Activated CD4-positive, alpha-beta T cell treated with anti-CD3 and anti-CD28 coated beads, Interleukin-2, amount 10 ng/mL, durations not matched to agents 24 days and 14 days (primary cell): ENCODE data around the gene IL17REL. TPM values are rescaled to one million over a fixed set of nuclear protein-coding genes. Genes with fewer than 3 reads are reported as not detected.

Source experiments
- DNase-seq: peaks from one replicate; pipeline ENCODE4 v3.0.0; 2022
- H3K27ac Mint-ChIP-seq: one replicate; pipeline ENCODE4 v1.8.0; 2022; ENCODE audit warnings: mild to moderate bottlenecking, mixed read lengths
- H3K27me3 Mint-ChIP-seq: one replicate; pipeline ENCODE4 v1.8.0; 2022; ENCODE audit warnings: mixed read lengths
- H3K36me3 Mint-ChIP-seq: one replicate; pipeline ENCODE4 v1.8.0; 2022; ENCODE audit warnings: low read depth, mild to moderate bottlenecking, mixed read lengths
- H3K4me1 Mint-ChIP-seq: one replicate; pipeline ENCODE4 v1.8.0; 2021; ENCODE audit warnings: mixed read lengths
- H3K4me3 Mint-ChIP-seq: one replicate; pipeline ENCODE4 v1.8.0; 2022; ENCODE audit warnings: mild to moderate bottlenecking, moderate library complexity, mixed read lengths
- H3K9me3 Mint-ChIP-seq: one replicate; pipeline ENCODE4 v1.8.0; 2021; ENCODE audit warnings: mixed read lengths
- intact Hi-C: fragments of 100-400 bp; cut with micrococcal nuclease; formaldehyde crosslinking; loops from one replicate; pipeline ENCODE4 v1.15.1; 2023
- total RNA-seq: library from RNA; stranded (reverse); gene quantifications from 2 replicates; pipeline ENCODE4 v1.2.3, GENCODE V29; 2022

Gene IL17REL
- total RNA-seq, 1 donor from 2014 or later = 0.09 TPM

- DNase-seq = no peak
- Mint-ChIP-seq H3K9me3 (no peaks in the 10 kb centered on the region), H3K27me3 (no peaks in the 10 kb centered on the region), H3K4me3 (no peak overlapping the region), H3K36me3 (no peaks in the 10 kb centered on the region), H3K27ac (no peak overlapping the region), H3K4me1 (peaks cover 9% of the 10 kb centered on the region)
- intact Hi-C loops = no loop called here
Observed at GRCh38 chr22:49955581-49956417, 56.8 kb downstream of the IL17REL start.

- Mint-ChIP-seq H3K4me1 (peaks cover 9% of the 10 kb centered on the region), H3K36me3 (no peaks in the 10 kb centered on the region), H3K9me3 (no peaks in the 10 kb centered on the region), H3K27ac (no peak overlapping the region), H3K27me3 (no peaks in the 10 kb centered on the region), H3K4me3 (no peak overlapping the region)
- no peak for DNase-seq
- intact Hi-C loops = no loop called here
Observed at GRCh38 chr22:49954991-49955580, 57.5 kb downstream of the IL17REL start.

- Mint-ChIP-seq H3K4me3 (no peak overlapping the region), H3K4me1 (peaks cover 6% of the 10 kb centered on the region), H3K27ac (no peak overlapping the region), H3K9me3 (no peaks in the 10 kb centered on the region), H3K27me3 (no peaks in the 10 kb centered on the region), H3K36me3 (no peaks in the 10 kb centered on the region)
- DNase-seq = no peak
- intact Hi-C loops = no loop called here
Observed at GRCh38 chr22:49954354-49954753, 58.2 kb downstream of the IL17REL start.

- intact Hi-C loops = no loop called here
- Mint-ChIP-seq H3K4me1 (peaks cover 2% of the 10 kb centered on the region), H3K9me3 (no peaks in the 10 kb centered on the region), H3K36me3 (no peaks in the 10 kb centered on the region), H3K27me3 (no peaks in the 10 kb centered on the region), H3K27ac (no peak overlapping the region), H3K4me3 (no peak overlapping the region)
- DNase-seq = no peak
Observed at GRCh38 chr22:49953680-49954344, 58.8 kb downstream of the IL17REL start.

GRCh38 chr22:49953027-49953679, 59.4 kb downstream of the IL17REL start:
- Mint-ChIP-seq H3K27ac (no peak overlapping the region), H3K27me3 (no peaks in the 10 kb centered on the region), H3K36me3 (no peaks in the 10 kb centered on the region), H3K4me1 (peaks cover 2% of the 10 kb centered on the region), H3K9me3 (no peaks in the 10 kb centered on the region), H3K4me3 (no peak overlapping the region)
- intact Hi-C loops = no loop called here
- DNase-seq = no peak

GRCh38 chr22:49951986-49952896, 60.3 kb downstream of the IL17REL start:
- no peaks in the 10 kb centered on the region for H3K4me1 Mint-ChIP-seq
- no peak for DNase-seq
- H3K27ac Mint-ChIP-seq = no peak overlapping the region
- H3K4me3 Mint-ChIP-seq = no peak overlapping the region
- H3K36me3 Mint-ChIP-seq = no peaks in the 10 kb centered on the region
- no peaks in the 10 kb centered on the region for H3K27me3 Mint-ChIP-seq
- H3K9me3 Mint-ChIP-seq = no peaks in the 10 kb centered on the region
- intact Hi-C loops = no loop called here

- Mint-ChIP-seq H3K4me1 (no peaks in the 10 kb centered on the region), H3K4me3 (no peak overlapping the region), H3K27me3 (no peaks in the 10 kb centered on the region), H3K36me3 (no peaks in the 10 kb centered on the region), H3K9me3 (no peaks in the 10 kb centered on the region), H3K27ac (no peak overlapping the region)
- DNase-seq = no peak
- intact Hi-C loops = no loop called here
Observed at GRCh38 chr22:49951678-49951985, 60.9 kb downstream of the IL17REL start.

GRCh38 chr22:49951000-49951677, 61.4 kb downstream of the IL17REL start:
- Mint-ChIP-seq H3K9me3 (no peaks in the 10 kb centered on the region), H3K27me3 (no peaks in the 10 kb centered on the region), H3K36me3 (no peaks in the 10 kb centered on the region), H3K4me3 (no peak overlapping the region), H3K27ac (no peak overlapping the region), H3K4me1 (no peaks in the 10 kb centered on the region)
- intact Hi-C loops = no loop called here
- no peak for DNase-seq

- H3K27me3 Mint-ChIP-seq = no peaks in the 10 kb centered on the region
- H3K4me3 Mint-ChIP-seq = no peak overlapping the region
- DNase-seq = no peak
- no peaks in the 10 kb centered on the region for H3K36me3 Mint-ChIP-seq
- no peaks in the 10 kb centered on the region for H3K9me3 Mint-ChIP-seq
- peaks cover 4% of the 10 kb centered on the region for H3K4me1 Mint-ChIP-seq
- no peak overlapping the region for H3K27ac Mint-ChIP-seq
- intact Hi-C loops = no loop called here
Observed at GRCh38 chr22:49950396-49950994, 62.1 kb downstream of the IL17REL start.

- Mint-ChIP-seq H3K9me3 (no peaks in the 10 kb centered on the region), H3K4me1 (peaks cover 4% of the 10 kb centered on the region), H3K36me3 (no peaks in the 10 kb centered on the region), H3K4me3 (no peak overlapping the region), H3K27ac (no peak overlapping the region), H3K27me3 (no peaks in the 10 kb centered on the region)
- DNase-seq = no peak
- intact Hi-C loops = no loop called here
Observed at GRCh38 chr22:49949914-49950292, 62.7 kb downstream of the IL17REL start.

- Mint-ChIP-seq H3K4me1 (peaks cover 4% of the 10 kb centered on the region), H3K36me3 (no peaks in the 10 kb centered on the region), H3K27ac (no peak overlapping the region), H3K9me3 (no peaks in the 10 kb centered on the region), H3K4me3 (no peak overlapping the region), H3K27me3 (no peaks in the 10 kb centered on the region)
- DNase-seq = no peak
- intact Hi-C loops = no loop called here
Observed at GRCh38 chr22:49948958-49949913, 63.3 kb downstream of the IL17REL start.
